IPS DF 4.7 (cell line): ENCODE results near the gene LINGO4.

Experiments
- DNase-seq: peaks from one replicate; pipeline ENCODE4 v3.0.0-alpha.2; 2013; ENCODE audit warnings: low spot score; ENCODE audit errors: extremely low read depth

The LINGO4 gene

GRCh38 chr1:151814971-151815545, 9.8 kb upstream of the LINGO4 start:
- no peak for DNase-seq

- no peak for DNase-seq
Measured at GRCh38 chr1:151814426-151814825, 9.2 kb upstream of the LINGO4 start.

- DNase-seq: no peak
Measured at GRCh38 chr1:151813271-151813977, 8.2 kb upstream of the LINGO4 start.

- DNase-seq: no peak
Measured at GRCh38 chr1:151811181-151811580, 6.0 kb upstream of the LINGO4 start.

- DNase-seq: no peak
Measured at GRCh38 chr1:151809985-151810556, 4.9 kb upstream of the LINGO4 start.

GRCh38 chr1:151809290-151809984, 4.2 kb upstream of the LINGO4 start:
- DNase-seq: no peak

GRCh38 chr1:151807766-151808165, 2.5 kb upstream of the LINGO4 start:
- DNase-seq: no peak

- DNase-seq: no peak
Measured at GRCh38 chr1:151807131-151807530, 1.9 kb upstream of the LINGO4 start.

- no peak for DNase-seq
Measured at GRCh38 chr1:151806170-151806569, 951 bp upstream of the LINGO4 start.

- no peak for DNase-seq
Measured at GRCh38 chr1:151803915-151804314, 1.3 kb downstream of the LINGO4 start.

GRCh38 chr1:151803164-151803563, 2.1 kb downstream of the LINGO4 start:
- DNase-seq: no peak

- DNase-seq: no peak
Measured at GRCh38 chr1:151802372-151802771, 2.8 kb downstream of the LINGO4 start.

- DNase-seq: no peak
Measured at GRCh38 chr1:151801846-151802245, 3.4 kb downstream of the LINGO4 start.

GRCh38 chr1:151801310-151801820, 3.9 kb downstream of the LINGO4 start:
- no peak for DNase-seq

- DNase-seq: no peak
Measured at GRCh38 chr1:151800830-151801229, 4.4 kb downstream of the LINGO4 start.

- DNase-seq: no peak
Measured at GRCh38 chr1:151799179-151800022, 5.8 kb downstream of the LINGO4 start.

- DNase-seq: no peak
Measured at GRCh38 chr1:151798571-151798970, 6.6 kb downstream of the LINGO4 start.

GRCh38 chr1:151790940-151791651, 14.1 kb downstream of the LINGO4 start:
- no peak for DNase-seq

GRCh38 chr1:151790071-151790939, 14.9 kb downstream of the LINGO4 start, which contains the start of gene TDRKH:
Gene TDRKH, minus strand, starts transcription at chr1:151790500. Its CDS starts 7,478 bp downstream, at chr1:151783022.
- DNase-seq: peak; percentile 98
